Stimulated activated CD8-positive, alpha-beta memory T cell treated with anti-CD3 and anti-CD28 coated beads, Interleukin-12 subunit alpha, Interleukin-12 subunit beta, amount 100 ng/mL, for 1 hour (primary cell): ENCODE measurements around the gene SGCD.
"Not testable (repeated sequence)": the region's sequence is repeated elsewhere in the genome, so short reads cannot be mapped to it uniquely, and the experiment has no call there.

Experiments
- DNase-seq: peaks from one replicate; pipeline ENCODE4 v3.0.0-alpha.2; 2020; ENCODE audit warnings: low read depth

Gene SGCD

GRCh38 chr5:156570615-156571014 lies 243.7 kb downstream of the SGCD start:
- DNase-seq: no peak

- DNase-seq: no peak
Observed at GRCh38 chr5:156581725-156582124, 254.8 kb downstream of the SGCD start.

GRCh38 chr5:156582193-156582598 lies 255.2 kb downstream of the SGCD start:
- DNase-seq: no peak

GRCh38 chr5:156584871-156585270 lies 257.9 kb downstream of the SGCD start:
- DNase-seq: no peak

- DNase-seq: no peak
Observed at GRCh38 chr5:156585999-156586398, 259.0 kb downstream of the SGCD start.

GRCh38 chr5:156587012-156587411 lies 260.0 kb downstream of the SGCD start:
- no peak for DNase-seq

GRCh38 chr5:156588306-156588705 lies 261.3 kb downstream of the SGCD start:
- DNase-seq: no peak

- no peak for DNase-seq
Observed at GRCh38 chr5:156589104-156589945, 262.4 kb downstream of the SGCD start.

GRCh38 chr5:156589946-156590216 lies 262.9 kb downstream of the SGCD start:
- no peak for DNase-seq

GRCh38 chr5:156590978-156591377 lies 264.0 kb downstream of the SGCD start:
- no peak for DNase-seq

GRCh38 chr5:156591631-156592030 lies 264.7 kb downstream of the SGCD start:
- DNase-seq: no peak

GRCh38 chr5:156593546-156593945 lies 266.6 kb downstream of the SGCD start:
- DNase-seq: no peak

GRCh38 chr5:156594406-156594805 lies 267.4 kb downstream of the SGCD start:
- DNase-seq: no peak

GRCh38 chr5:156595132-156595787 lies 268.3 kb downstream of the SGCD start:
- no peak for DNase-seq

- no peak for DNase-seq
Observed at GRCh38 chr5:156597276-156597675, 270.3 kb downstream of the SGCD start.

- no peak for DNase-seq
Observed at GRCh38 chr5:156598964-156599363, 272.0 kb downstream of the SGCD start.

GRCh38 chr5:156610582-156610981 lies 283.6 kb downstream of the SGCD start:
- DNase-seq: not testable (repeated sequence)

GRCh38 chr5:156615901-156616300 lies 288.9 kb downstream of the SGCD start:
- DNase-seq: no peak

GRCh38 chr5:156617426-156617825 lies 290.5 kb downstream of the SGCD start:
- DNase-seq: no peak

- no peak for DNase-seq
Observed at GRCh38 chr5:156618601-156619000, 291.6 kb downstream of the SGCD start.

- DNase-seq: no peak
Observed at GRCh38 chr5:156621719-156622118, 294.8 kb downstream of the SGCD start.

- DNase-seq: no peak
Observed at GRCh38 chr5:156623381-156624040, 296.5 kb downstream of the SGCD start.

- DNase-seq: no peak
Observed at GRCh38 chr5:156624686-156625085, 297.7 kb downstream of the SGCD start.
